Fibroblast of villous mesenchyme (primary cell): Measurements from ENCODE around the gene ADAMTSL1. TPM values are rescaled to one million over a fixed set of nuclear protein-coding genes. Genes with fewer than 3 reads are reported as not detected.

Source experiments
- DNase-seq: peaks from one replicate; pipeline ENCODE4 v3.0.0-alpha.2; 2010; ENCODE audit warnings: low read depth
- H3K4me3 ChIP-seq: 2 replicates; pipeline ENCODE4 v1.5.1; 2011; ENCODE audit warnings: low read depth, mild to moderate bottlenecking, low read length
- small RNA-seq: library from RNA; depleted of rRNA; stranded (forward); fragments of <200 nt; gene quantifications from one replicate; pipeline ENCODE3, GENCODE V24; 2012
- total RNA-seq: library from RNA; depleted of rRNA; stranded (reverse); fragments of >200 nt; gene quantifications from 2 replicates; pipeline ENCODE4 v1.2.3, GENCODE V29; 2012
- TF ChIP-seq, protein P1 (sequence below): IDR thresholded peaks from 2 replicates; pipeline ENCODE4 v1.5.1; 2012; ENCODE audit warnings: low read depth, mild to moderate bottlenecking, low read length; ENCODE audit not compliant: insufficient read depth

ADAMTSL1 gene
- total RNA-seq, 1 donor = 3.0 TPM

- TF ChIP-seq, protein P1, sequence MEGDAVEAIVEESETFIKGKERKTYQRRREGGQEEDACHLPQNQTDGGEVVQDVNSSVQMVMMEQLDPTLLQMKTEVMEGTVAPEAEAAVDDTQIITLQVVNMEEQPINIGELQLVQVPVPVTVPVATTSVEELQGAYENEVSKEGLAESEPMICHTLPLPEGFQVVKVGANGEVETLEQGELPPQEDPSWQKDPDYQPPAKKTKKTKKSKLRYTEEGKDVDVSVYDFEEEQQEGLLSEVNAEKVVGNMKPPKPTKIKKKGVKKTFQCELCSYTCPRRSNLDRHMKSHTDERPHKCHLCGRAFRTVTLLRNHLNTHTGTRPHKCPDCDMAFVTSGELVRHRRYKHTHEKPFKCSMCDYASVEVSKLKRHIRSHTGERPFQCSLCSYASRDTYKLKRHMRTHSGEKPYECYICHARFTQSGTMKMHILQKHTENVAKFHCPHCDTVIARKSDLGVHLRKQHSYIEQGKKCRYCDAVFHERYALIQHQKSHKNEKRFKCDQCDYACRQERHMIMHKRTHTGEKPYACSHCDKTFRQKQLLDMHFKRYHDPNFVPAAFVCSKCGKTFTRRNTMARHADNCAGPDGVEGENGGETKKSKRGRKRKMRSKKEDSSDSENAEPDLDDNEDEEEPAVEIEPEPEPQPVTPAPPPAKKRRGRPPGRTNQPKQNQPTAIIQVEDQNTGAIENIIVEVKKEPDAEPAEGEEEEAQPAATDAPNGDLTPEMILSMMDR = no peak
- DNase-seq = no peak
- no peak overlapping the region for H3K4me3 ChIP-seq
Observed at GRCh38 chr9:18939943-18940342, 466.0 kb downstream of the ADAMTSL1 start.

DNA sequence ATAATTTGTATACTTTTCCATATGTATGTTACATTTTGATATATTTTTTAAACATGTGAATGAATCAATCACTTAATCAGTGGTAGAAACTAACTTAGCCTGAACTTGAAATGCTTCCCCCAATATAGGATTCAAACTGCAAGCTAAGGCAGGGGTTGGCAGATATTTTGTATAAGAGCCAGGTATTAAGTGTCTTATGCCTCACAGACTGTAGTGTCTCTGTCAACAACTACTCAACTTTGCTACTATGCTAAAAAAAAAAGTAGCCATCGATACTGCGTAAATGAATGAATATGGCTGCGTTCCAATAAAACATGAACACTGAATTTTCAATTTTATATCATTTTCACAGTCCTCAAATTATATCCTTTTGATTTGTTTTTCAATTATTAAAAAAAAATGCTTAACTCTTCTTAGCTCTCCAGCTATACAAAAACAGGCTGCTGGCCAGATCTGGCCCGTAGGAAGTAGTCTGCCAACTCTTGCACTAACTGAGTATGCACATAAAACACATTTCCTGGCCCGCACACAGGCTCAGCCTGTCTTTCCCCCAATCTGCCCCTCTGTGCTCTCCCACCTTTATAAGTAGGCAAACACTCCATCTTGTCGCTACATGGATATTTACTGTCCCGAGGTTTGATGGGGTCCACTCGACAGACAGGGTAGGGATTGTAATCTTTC lies 467.2 kb downstream of the ADAMTSL1 start:
- no peak for DNase-seq
- TF ChIP-seq, protein P1 = no peak
- no peak overlapping the region for H3K4me3 ChIP-seq

- DNase-seq = no peak
- TF ChIP-seq, protein P1 = no peak
- no peak overlapping the region for H3K4me3 ChIP-seq
Observed at GRCh38 chr9:18942801-18943200, 468.8 kb downstream of the ADAMTSL1 start.

DNA sequence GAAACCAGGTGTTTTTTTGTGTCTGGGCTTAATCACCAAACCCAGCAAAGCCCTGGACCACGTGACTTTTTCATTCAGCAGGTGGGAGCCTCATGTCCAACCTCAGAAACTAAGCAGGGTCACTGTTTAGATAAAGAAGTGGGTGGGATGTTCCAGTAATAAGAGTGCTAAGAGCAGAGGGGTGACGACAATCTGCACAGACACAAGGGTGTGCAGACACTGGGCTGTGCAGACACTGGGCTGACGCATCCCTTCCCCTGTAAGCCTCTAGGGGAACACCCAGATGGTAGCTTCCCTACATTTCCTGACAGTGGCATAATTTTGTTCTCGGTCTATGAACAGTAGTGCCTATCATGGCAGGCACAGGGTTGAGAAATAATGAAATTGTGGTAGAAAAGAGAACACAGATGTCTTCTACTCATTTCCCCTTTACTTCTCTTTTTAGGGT lies 474.0 kb downstream of the ADAMTSL1 start:
- no peak overlapping the region for H3K4me3 ChIP-seq
- TF ChIP-seq, protein P1 = no peak
- DNase-seq = peak; percentile 17

DNA sequence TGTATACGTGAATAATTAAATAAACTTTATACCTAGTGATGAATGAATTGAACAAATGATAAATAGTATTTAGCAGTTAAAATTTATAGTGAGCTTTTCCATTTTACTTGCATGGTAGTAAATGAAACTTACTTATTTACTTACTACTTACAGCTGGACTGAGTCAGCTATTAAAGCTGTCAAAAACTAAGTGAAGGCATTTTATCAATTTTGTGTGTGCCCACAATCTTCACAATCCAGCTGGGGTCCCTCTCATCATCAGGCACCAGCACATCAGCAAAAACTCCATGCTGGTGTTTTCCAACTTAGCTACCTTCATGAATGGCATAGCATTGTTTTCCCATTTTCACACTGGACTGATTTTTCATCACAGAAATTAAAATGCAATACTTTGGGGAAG lies 478.0 kb downstream of the ADAMTSL1 start:
- TF ChIP-seq, protein P1 = no peak
- H3K4me3 ChIP-seq = no peak overlapping the region
- DNase-seq = no peak

DNA sequence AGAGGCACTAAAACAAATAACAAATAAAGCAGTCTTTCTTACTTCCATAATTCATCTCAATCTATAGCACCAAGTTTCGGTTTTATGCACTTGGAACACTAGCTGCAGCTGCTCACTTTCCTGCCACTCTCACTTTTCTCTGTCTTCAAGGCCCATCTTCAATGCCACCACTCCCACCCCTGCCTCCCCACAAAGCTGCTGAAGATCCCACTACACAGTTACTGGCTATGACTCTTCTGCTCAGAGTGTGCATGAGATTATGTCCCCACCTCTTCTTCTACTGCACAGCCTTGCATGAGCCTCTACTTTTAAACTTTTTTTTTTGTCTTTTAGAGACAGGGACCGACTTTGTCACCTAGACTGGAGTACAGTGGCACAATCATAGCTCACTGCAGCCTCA lies 481.7 kb downstream of the ADAMTSL1 start:
- TF ChIP-seq, protein P1 = no peak
- H3K4me3 ChIP-seq = no peak overlapping the region
- no peak for DNase-seq

Small RNA genes within 50 kb of the gene (small RNA-seq; reads per million reads assigned to genes)
- not detected for gene MIR3152
